HEK293 (cell line): ENCODE data around the gene CDH23.

Experiments
- CTCF ChIA-PET: fragments of 350-600 bp; formaldehyde crosslinking; extraction: SDS; loops from one replicate; lab custom pipeline; 2021; ENCODE audit warnings: antibody characterized with exemption; lab: Yijun Ruan, JAX
- POLR2A ChIA-PET: fragments of 300-600 bp; formaldehyde crosslinking; extraction: SDS; loops from one replicate; lab custom pipeline; 2020; ENCODE audit warnings: antibody characterized with exemption, inconsistent platforms; lab: Yijun Ruan, JAX
- H3K27ac ChIP-seq: fragments of 200-500 bp; sonication (Bioruptor generic); 2 replicates; pipeline ENCODE4 v1.5.1; 2014; ENCODE audit warnings: low read depth, low read length, control low read depth, inconsistent platforms; ENCODE audit errors: extremely low read depth
- H3K36me3 ChIP-seq, 2 experiments: fragments of 200-500 bp in 1 of 2; sonication (Bioruptor generic) in 1 of 2; 1 replicate in 1 of 2; 2 replicates in 1 of 2; pipeline ENCODE4 v1.5.1; 2014 to 2017; ENCODE audit warnings: inconsistent platforms in 2 of 2, low read length in 2 of 2; ENCODE audit not compliant: control insufficient read depth in 2 of 2, insufficient read depth in 1 of 2
- H3K4me1 ChIP-seq: fragments of 200-500 bp; sonication (Bioruptor generic); 2 replicates; pipeline ENCODE4 v1.5.1; 2014; ENCODE audit warnings: mild to moderate bottlenecking, low read length, inconsistent platforms; ENCODE audit not compliant: control insufficient read depth, insufficient read depth
- H3K4me3 ChIP-seq: 2 replicates; pipeline ENCODE4 v1.5.1; 2011; ENCODE audit warnings: low read depth, mild to moderate bottlenecking, control low read depth, low read length, moderate library complexity
- H3K9me3 ChIP-seq: fragments of 200-500 bp; sonication (Bioruptor generic); 2 replicates; pipeline ENCODE4 v1.5.1; 2014; ENCODE audit warnings: low read depth, low read length, inconsistent platforms; ENCODE audit not compliant: control insufficient read depth, insufficient read depth
- GFI1B ChIP-seq: fragments of 450-650 bp; formaldehyde crosslinking; IDR thresholded peaks from 2 replicates; pipeline ENCODE4 v1.5.1; 2016; ENCODE audit warnings: missing biosample characterization, missing genetic modification characterization
- INSM2 ChIP-seq: fragments of 450-650 bp; formaldehyde crosslinking; IDR thresholded peaks from 2 replicates; pipeline ENCODE4 v1.5.1; 2016; ENCODE audit warnings: missing biosample characterization, missing genetic modification characterization
- KLF1 ChIP-seq: fragments of 450-650 bp; formaldehyde crosslinking; IDR thresholded peaks from 2 replicates; pipeline ENCODE4 v1.5.1; 2016; ENCODE audit warnings: missing biosample characterization, missing genetic modification characterization
- KLF16 ChIP-seq: fragments of 450-650 bp; formaldehyde crosslinking; IDR thresholded peaks from 2 replicates; pipeline ENCODE4 v1.5.1; 2017; ENCODE audit warnings: missing biosample characterization, missing genetic modification characterization
- KLF17 ChIP-seq: fragments of 450-650 bp; formaldehyde crosslinking; IDR thresholded peaks from 2 replicates; pipeline ENCODE4 v1.5.1; 2016; ENCODE audit warnings: missing biosample characterization, missing genetic modification characterization
- ZNF121 ChIP-seq: fragments of 450-650 bp; formaldehyde crosslinking; IDR thresholded peaks from 2 replicates; pipeline ENCODE4 v1.5.1; 2016; ENCODE audit warnings: missing biosample characterization, missing genetic modification characterization
- ZNF138 ChIP-seq: fragments of 450-650 bp; formaldehyde crosslinking; IDR thresholded peaks from 2 replicates; pipeline ENCODE4 v1.5.1; 2016; ENCODE audit warnings: missing biosample characterization, missing genetic modification characterization, borderline replicate concordance
- ZNF140 ChIP-seq: fragments of 450-650 bp; formaldehyde crosslinking; IDR thresholded peaks from 2 replicates; pipeline ENCODE4 v1.5.1; 2016; ENCODE audit warnings: missing biosample characterization, missing genetic modification characterization
- ZNF223 ChIP-seq: fragments of 450-650 bp; formaldehyde crosslinking; IDR thresholded peaks from 2 replicates; pipeline ENCODE4 v1.5.1; 2016; ENCODE audit warnings: missing biosample characterization, missing genetic modification characterization
- ZNF248 ChIP-seq: fragments of 450-650 bp; formaldehyde crosslinking; IDR thresholded peaks from 2 replicates; pipeline ENCODE4 v1.5.1; 2017; ENCODE audit warnings: missing biosample characterization, missing genetic modification characterization
- ZNF324 ChIP-seq: fragments of 450-650 bp; formaldehyde crosslinking; IDR thresholded peaks from 2 replicates; pipeline ENCODE4 v1.5.1; 2016; ENCODE audit warnings: missing biosample characterization, missing genetic modification characterization
- ZNF341 ChIP-seq: fragments of 450-650 bp; formaldehyde crosslinking; IDR thresholded peaks from 2 replicates; pipeline ENCODE4; 2016; ENCODE audit warnings: low read depth, missing biosample characterization, missing genetic modification characterization
- ZNF354C ChIP-seq: fragments of 450-650 bp; formaldehyde crosslinking; IDR thresholded peaks from 2 replicates; pipeline ENCODE4 v1.5.1; 2016; ENCODE audit warnings: missing biosample characterization, missing genetic modification characterization, low read depth, borderline replicate concordance
- ZNF394 ChIP-seq: fragments of 450-650 bp; formaldehyde crosslinking; IDR thresholded peaks from 2 replicates; pipeline ENCODE4 v1.5.1; 2016; ENCODE audit warnings: missing biosample characterization, missing genetic modification characterization, mild to moderate bottlenecking, moderate library complexity, borderline replicate concordance
- ZNF426 ChIP-seq: fragments of 450-650 bp; formaldehyde crosslinking; IDR thresholded peaks from 2 replicates; pipeline ENCODE4 v1.5.1; 2017; ENCODE audit warnings: missing biosample characterization, missing genetic modification characterization, mild to moderate bottlenecking, inconsistent platforms, moderate library complexity
- ZNF624 ChIP-seq: fragments of 450-650 bp; formaldehyde crosslinking; IDR thresholded peaks from 2 replicates; pipeline ENCODE4 v1.5.1; 2017; ENCODE audit warnings: missing biosample characterization, missing genetic modification characterization
- ZNF707 ChIP-seq: fragments of 450-650 bp; formaldehyde crosslinking; IDR thresholded peaks from 2 replicates; pipeline ENCODE4 v1.5.1; 2016; ENCODE audit warnings: missing biosample characterization, missing genetic modification characterization
- TF ChIP-seq, protein P1 (sequence below): fragments of 450-650 bp; formaldehyde crosslinking; IDR thresholded peaks from 2 replicates; pipeline ENCODE4 v1.5.1; 2017; ENCODE audit warnings: missing biosample characterization, missing genetic modification characterization
- TF ChIP-seq, protein P2 (sequence below): fragments of 450-650 bp; formaldehyde crosslinking; IDR thresholded peaks from 2 replicates; pipeline ENCODE4 v1.5.1; 2016; ENCODE audit warnings: missing biosample characterization, missing genetic modification characterization
- TF ChIP-seq, protein P3 (sequence below): fragments of 450-650 bp; formaldehyde crosslinking; IDR thresholded peaks from 2 replicates; pipeline ENCODE4 v1.5.1; 2016; ENCODE audit warnings: missing biosample characterization, missing genetic modification characterization
- TF ChIP-seq, protein P4 (sequence below): fragments of 450-650 bp; formaldehyde crosslinking; IDR thresholded peaks from 2 replicates; pipeline ENCODE4 v1.5.1; 2017; ENCODE audit warnings: missing biosample characterization, missing genetic modification characterization

Gene CDH23

DNA sequence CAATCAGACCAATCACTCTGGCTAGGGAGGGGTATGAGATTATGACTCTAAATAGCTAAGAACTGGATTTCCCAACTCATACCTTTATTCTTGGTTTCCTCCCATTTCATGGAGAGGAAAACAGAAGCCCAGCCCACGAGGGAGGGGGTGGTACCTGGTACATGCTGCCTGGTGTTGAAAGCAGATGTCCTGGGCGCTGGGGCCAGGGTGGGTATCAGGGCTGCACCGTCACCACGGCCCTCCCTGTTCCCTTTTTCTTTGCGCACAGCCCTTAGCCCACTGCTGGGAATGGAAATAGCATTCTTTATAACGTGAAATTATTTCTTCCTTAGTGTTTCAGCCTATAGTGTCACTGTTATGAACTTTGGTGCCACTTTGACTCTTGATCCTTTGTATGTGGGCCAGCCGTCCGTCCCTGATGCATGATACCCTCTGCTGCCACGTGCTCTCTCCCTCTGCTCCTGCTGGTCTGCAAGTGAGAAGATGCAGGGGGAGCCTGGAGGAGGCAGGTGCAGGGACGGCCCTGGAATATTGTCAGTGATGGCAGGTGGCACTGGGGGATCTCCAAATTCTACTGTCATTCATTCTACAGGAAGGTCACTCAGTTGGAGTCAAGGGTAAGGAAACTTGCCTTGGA, 158.5 kb downstream of the CDH23 start:
- Histone ChIP-seq H3K9me3 (no peaks in the 10 kb centered on the region), H3K36me3 (no peaks in the 10 kb centered on the region), H3K4me1 (no peaks in the 10 kb centered on the region), H3K4me3 (no peak overlapping the region), H3K27ac (no peak overlapping the region)
- CTCF ChIA-PET: interaction anchor here (0.5 to 1.5 kb wide), 2 partner anchors 14 to 142 kb away, joined by 3 read pairs; no protein-coding TSS in a partner anchor
- TF ChIP-seq, protein P1, sequence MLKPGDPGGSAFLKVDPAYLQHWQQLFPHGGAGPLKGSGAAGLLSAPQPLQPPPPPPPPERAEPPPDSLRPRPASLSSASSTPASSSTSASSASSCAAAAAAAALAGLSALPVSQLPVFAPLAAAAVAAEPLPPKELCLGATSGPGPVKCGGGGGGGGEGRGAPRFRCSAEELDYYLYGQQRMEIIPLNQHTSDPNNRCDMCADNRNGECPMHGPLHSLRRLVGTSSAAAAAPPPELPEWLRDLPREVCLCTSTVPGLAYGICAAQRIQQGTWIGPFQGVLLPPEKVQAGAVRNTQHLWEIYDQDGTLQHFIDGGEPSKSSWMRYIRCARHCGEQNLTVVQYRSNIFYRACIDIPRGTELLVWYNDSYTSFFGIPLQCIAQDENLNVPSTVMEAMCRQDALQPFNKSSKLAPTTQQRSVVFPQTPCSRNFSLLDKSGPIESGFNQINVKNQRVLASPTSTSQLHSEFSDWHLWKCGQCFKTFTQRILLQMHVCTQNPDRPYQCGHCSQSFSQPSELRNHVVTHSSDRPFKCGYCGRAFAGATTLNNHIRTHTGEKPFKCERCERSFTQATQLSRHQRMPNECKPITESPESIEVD (tag by site-specific recombination): no peak
- no peak for TF ChIP-seq ZNF223
- POLR2A ChIA-PET: no interaction called here

- Histone ChIP-seq H3K36me3 (no peaks in the 10 kb centered on the region), H3K27ac (no peak overlapping the region), H3K4me3 (no peak overlapping the region), H3K4me1 (no peaks in the 10 kb centered on the region), H3K9me3 (no peaks in the 10 kb centered on the region)
- CTCF ChIA-PET: interaction anchor here (0.5 kb wide), 1 partner anchor 13 kb away, joined by 3 read pairs; no protein-coding TSS in a partner anchor
- POLR2A ChIA-PET: no interaction called here
- TF ChIP-seq ZNF138 (tag by site-specific recombination): no peak
- no peak for TF ChIP-seq ZNF394
- TF ChIP-seq, protein P2, sequence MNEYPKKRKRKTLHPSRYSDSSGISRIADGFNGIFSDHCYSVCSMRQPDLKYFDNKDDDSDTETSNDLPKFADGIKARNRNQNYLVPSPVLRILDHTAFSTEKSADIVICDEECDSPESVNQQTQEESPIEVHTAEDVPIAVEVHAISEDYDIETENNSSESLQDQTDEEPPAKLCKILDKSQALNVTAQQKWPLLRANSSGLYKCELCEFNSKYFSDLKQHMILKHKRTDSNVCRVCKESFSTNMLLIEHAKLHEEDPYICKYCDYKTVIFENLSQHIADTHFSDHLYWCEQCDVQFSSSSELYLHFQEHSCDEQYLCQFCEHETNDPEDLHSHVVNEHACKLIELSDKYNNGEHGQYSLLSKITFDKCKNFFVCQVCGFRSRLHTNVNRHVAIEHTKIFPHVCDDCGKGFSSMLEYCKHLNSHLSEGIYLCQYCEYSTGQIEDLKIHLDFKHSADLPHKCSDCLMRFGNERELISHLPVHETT (tag by site-specific recombination): no peak
- no peak for TF ChIP-seq ZNF248
- TF ChIP-seq ZNF624 (tag by site-specific recombination): no peak
- TF ChIP-seq, protein P3, sequence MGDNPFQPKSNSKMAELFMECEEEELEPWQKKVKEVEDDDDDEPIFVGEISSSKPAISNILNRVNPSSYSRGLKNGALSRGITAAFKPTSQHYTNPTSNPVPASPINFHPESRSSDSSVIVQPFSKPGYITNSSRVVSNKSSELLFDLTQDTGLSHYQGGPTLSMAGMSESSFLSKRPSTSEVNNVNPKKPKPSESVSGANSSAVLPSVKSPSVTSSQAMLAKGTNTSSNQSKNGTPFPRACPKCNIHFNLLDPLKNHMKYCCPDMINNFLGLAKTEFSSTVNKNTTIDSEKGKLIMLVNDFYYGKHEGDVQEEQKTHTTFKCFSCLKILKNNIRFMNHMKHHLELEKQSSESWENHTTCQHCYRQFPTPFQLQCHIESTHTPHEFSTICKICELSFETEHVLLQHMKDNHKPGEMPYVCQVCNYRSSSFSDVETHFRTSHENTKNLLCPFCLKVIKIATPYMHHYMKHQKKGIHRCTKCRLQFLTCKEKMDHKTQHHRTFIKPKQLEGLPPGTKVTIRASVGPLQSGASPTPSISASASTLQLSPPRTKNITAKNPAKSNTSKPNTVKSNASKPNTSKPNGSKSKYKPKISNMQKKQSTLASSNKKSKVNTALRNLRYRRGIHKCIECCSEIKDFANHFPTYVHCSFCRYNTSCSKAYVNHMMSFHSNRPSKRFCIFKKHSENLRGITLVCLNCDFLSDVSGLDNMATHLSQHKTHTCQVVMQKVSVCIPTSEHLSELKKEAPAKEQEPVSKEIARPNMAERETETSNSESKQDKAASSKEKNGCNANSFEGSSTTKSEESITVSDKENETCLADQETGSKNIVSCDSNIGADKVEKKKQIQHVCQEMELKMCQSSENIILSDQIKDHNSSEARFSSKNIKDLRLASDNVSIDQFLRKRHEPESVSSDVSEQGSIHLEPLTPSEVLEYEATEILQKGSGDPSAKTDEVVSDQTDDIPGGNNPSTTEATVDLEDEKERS (tag by site-specific recombination): no peak
- no peak for TF ChIP-seq ZNF121 (tag by site-specific recombination)
- TF ChIP-seq ZNF140 (tag by site-specific recombination): no peak
- no peak for TF ChIP-seq ZNF354C (tag by site-specific recombination)
- TF ChIP-seq ZNF707 (tag by site-specific recombination): no peak
- TF ChIP-seq ZNF426 (tag by site-specific recombination): no peak
- no peak for TF ChIP-seq INSM2 (tag by site-specific recombination)
- TF ChIP-seq GFI1B: no peak
- TF ChIP-seq, protein P4, sequence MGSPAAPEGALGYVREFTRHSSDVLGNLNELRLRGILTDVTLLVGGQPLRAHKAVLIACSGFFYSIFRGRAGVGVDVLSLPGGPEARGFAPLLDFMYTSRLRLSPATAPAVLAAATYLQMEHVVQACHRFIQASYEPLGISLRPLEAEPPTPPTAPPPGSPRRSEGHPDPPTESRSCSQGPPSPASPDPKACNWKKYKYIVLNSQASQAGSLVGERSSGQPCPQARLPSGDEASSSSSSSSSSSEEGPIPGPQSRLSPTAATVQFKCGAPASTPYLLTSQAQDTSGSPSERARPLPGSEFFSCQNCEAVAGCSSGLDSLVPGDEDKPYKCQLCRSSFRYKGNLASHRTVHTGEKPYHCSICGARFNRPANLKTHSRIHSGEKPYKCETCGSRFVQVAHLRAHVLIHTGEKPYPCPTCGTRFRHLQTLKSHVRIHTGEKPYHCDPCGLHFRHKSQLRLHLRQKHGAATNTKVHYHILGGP: no peak
- no peak for TF ChIP-seq ZNF341 (tag by site-specific recombination)
- no peak for TF ChIP-seq KLF17 (tag by site-specific recombination)
- TF ChIP-seq KLF16 (tag by site-specific recombination): no peak
- no peak for TF ChIP-seq ZNF324
- no peak for TF ChIP-seq KLF1 (tag by site-specific recombination)
Observed at GRCh38 chr10:71555724-71556119, 159.0 kb downstream of the CDH23 start.
